Loucy (cell line): Measurements from ENCODE around the gene ABHD12.

Experiments used
- H2AFZ ChIP-seq: fragments of 200-600 bp; sonication (generic); 2 replicates; pipeline ENCODE4 v1.6.0; 2016; ENCODE audit warnings: antibody characterized with exemption, mild to moderate bottlenecking, low read length, moderate library complexity
- H3F3A ChIP-seq: fragments of 200-600 bp; 2 replicates; pipeline ENCODE4 v1.6.0; 2016; ENCODE audit warnings: antibody characterized with exemption, low read depth, mild to moderate bottlenecking
- H3K27me3 ChIP-seq: fragments of 200-600 bp; sonication (generic); 2 replicates; pipeline ENCODE4 v1.6.1; 2014; ENCODE audit warnings: low read length, mild to moderate bottlenecking; ENCODE audit not compliant: insufficient read depth, poor library complexity, severe bottlenecking
- H3K36me3 ChIP-seq: fragments of 200-600 bp; sonication (generic); 2 replicates; pipeline ENCODE4 v1.6.1; 2016; ENCODE audit warnings: low read length; ENCODE audit not compliant: insufficient read depth
- H3K4me1 ChIP-seq: fragments of 200-600 bp; sonication (generic); 2 replicates; pipeline ENCODE4 v1.5.1; 2014; ENCODE audit warnings: low read length, mild to moderate bottlenecking; ENCODE audit not compliant: insufficient read depth, poor library complexity, severe bottlenecking
- H3K4me2 ChIP-seq: fragments of 200-600 bp; sonication (generic); 2 replicates; pipeline ENCODE4 v1.6.0; 2014; ENCODE audit warnings: antibody characterized with exemption, low read length, low read depth, mild to moderate bottlenecking; ENCODE audit not compliant: poor library complexity, severe bottlenecking
- H3K4me3 ChIP-seq: fragments of 200-600 bp; sonication (generic); 2 replicates; pipeline ENCODE4 v1.5.1; 2014; ENCODE audit warnings: low read length, mild to moderate bottlenecking, mixed read lengths; ENCODE audit not compliant: poor library complexity, severe bottlenecking
- H3K79me2 ChIP-seq: fragments of 200-600 bp; sonication (generic); 2 replicates; pipeline ENCODE4 v1.6.1; 2014; ENCODE audit warnings: low read length; ENCODE audit not compliant: insufficient read depth
- H3K9ac ChIP-seq: fragments of 200-600 bp; sonication (generic); 2 replicates; pipeline ENCODE4 v1.6.0; 2014; ENCODE audit warnings: mild to moderate bottlenecking, low read depth, low read length, moderate library complexity; ENCODE audit not compliant: poor library complexity, severe bottlenecking
- H3K9me2 ChIP-seq: fragments of 200-600 bp; sonication (generic); replicated peaks from 2 replicates; pipeline ENCODE4 v1.6.1; 2016; ENCODE audit warnings: low read depth, low read length, mixed read lengths
- H3K9me3 ChIP-seq: fragments of 200-600 bp; sonication (generic); 2 replicates; pipeline ENCODE4 v1.6.1; 2014; ENCODE audit warnings: mild to moderate bottlenecking, antibody characterized with exemption, low read length, low read depth; ENCODE audit not compliant: insufficient read depth
- H4K20me1 ChIP-seq: fragments of 200-600 bp; sonication (generic); 2 replicates; pipeline ENCODE4 v1.6.0; 2014; ENCODE audit warnings: antibody characterized with exemption, low read length, mild to moderate bottlenecking; ENCODE audit not compliant: insufficient read depth, poor library complexity, severe bottlenecking
- CTCF ChIP-seq: fragments of 200-600 bp; sonication (generic); conservative IDR thresholded peaks from 2 replicates; pipeline ENCODE4 v1.5.1; 2014; ENCODE audit warnings: mild to moderate bottlenecking, antibody characterized with exemption, low read length
- EZH2phosphoT487 ChIP-seq: fragments of 200-600 bp; IDR thresholded peaks from 2 replicates; pipeline ENCODE4 v1.6.1; 2018; ENCODE audit warnings: antibody characterized with exemption, mild to moderate bottlenecking, moderate library complexity, borderline replicate concordance

ABHD12 gene

GRCh38 chr20:25380945-25381614, 9.6 kb downstream of the ABHD12 start:
- H3K9me2 ChIP-seq, result no peaks in the 10 kb centered on the region
- TF ChIP-seq CTCF, result no peak
- no peak for TF ChIP-seq EZH2phosphoT487
- H3K36me3 ChIP-seq, result peaks cover 9% of the 10 kb centered on the region; the same call in 1 of the 2 replicates
- H4K20me1 ChIP-seq, result peaks cover 11% of the 10 kb centered on the region
- no peak overlapping the region for H3K9ac ChIP-seq
- peaks cover 9% of the 10 kb centered on the region for H3K4me1 ChIP-seq
- no peak overlapping the region for H3K4me3 ChIP-seq
- no peak overlapping the region for H2AFZ ChIP-seq
- H3K4me2 ChIP-seq, result no peak overlapping the region
- H3K9me3 ChIP-seq, result no peaks in the 10 kb centered on the region
- H3K79me2 ChIP-seq, result peaks cover 85% of the 10 kb centered on the region
- no peaks in the 10 kb centered on the region for H3K27me3 ChIP-seq
- no peaks in the 10 kb centered on the region for H3F3A ChIP-seq

GRCh38 chr20:25378884-25379733, 11.5 kb downstream of the ABHD12 start:
- peaks cover 81% of the 10 kb centered on the region for H3K79me2 ChIP-seq
- no peak overlapping the region for H3K4me3 ChIP-seq

GRCh38 chr20:25378189-25378883, 12.3 kb downstream of the ABHD12 start:
- peaks cover 9% of the 10 kb centered on the region; the same call in 1 of the 2 replicates for H3K36me3 ChIP-seq
- no peak overlapping the region for H3K9ac ChIP-seq
- no peaks in the 10 kb centered on the region for H3F3A ChIP-seq
- H4K20me1 ChIP-seq, result peaks cover 6% of the 10 kb centered on the region
- no peak for TF ChIP-seq EZH2phosphoT487
- TF ChIP-seq CTCF, result no peak
- H3K9me2 ChIP-seq, result no peaks in the 10 kb centered on the region
- no peak overlapping the region for H3K4me2 ChIP-seq
- no peaks in the 10 kb centered on the region for H3K27me3 ChIP-seq
- H3K4me3 ChIP-seq, result no peak overlapping the region
- peaks cover 4% of the 10 kb centered on the region for H3K4me1 ChIP-seq
- H3K9me3 ChIP-seq, result no peaks in the 10 kb centered on the region
- no peak overlapping the region for H2AFZ ChIP-seq
- peaks cover 84% of the 10 kb centered on the region for H3K79me2 ChIP-seq

More at GRCh38 chr20:25378884-25379733, 11.5 kb downstream of the ABHD12 start:
- Histone ChIP-seq H3K9me2 (no peaks in the 10 kb centered on the region), H2AFZ (no peak overlapping the region), H3K9ac (no peak overlapping the region), H3K4me2 (no peak overlapping the region), H3K4me1 (peaks cover 4% of the 10 kb centered on the region), H4K20me1 (peaks cover 6% of the 10 kb centered on the region), H3K27me3 (no peaks in the 10 kb centered on the region), H3K36me3 (peaks cover 9% of the 10 kb centered on the region; the same call in 1 of the 2 replicates), H3K9me3 (no peaks in the 10 kb centered on the region), H3F3A (no peaks in the 10 kb centered on the region)
- TF ChIP-seq CTCF (no peak), EZH2phosphoT487 (no peak)
